ENCODE data around the gene NECTIN1. TPM values are rescaled to one million over a fixed set of nuclear protein-coding genes. Genes with fewer than 3 reads are reported as not detected.
A peak's percentile ranks its signal among the peaks of the same experiment; 100 is the strongest.

The NECTIN1 gene
- total RNA-seq (2014; rRNA removed; shearing (Covaris generic)) = 61.1 and 61.7 TPM in 2 replicates

- Histone ChIP-seq H3K4me3 (peak within 1 kb of the TSS; percentile 97), H3K27ac (peak within 1 kb of the TSS; percentile 61), H3K27me3 (no peaks in the 10 kb centered on the region), H3K9me3 (replicated peaks) (no peaks in the 10 kb centered on the region), H3K4me1 (peaks cover 10% of the 10 kb centered on the region), H3K36me3 (peaks cover 4% of the 10 kb centered on the region; the same call in 1 of the 2 replicates)
- peak; percentile 83 to 87 for DNase-seq
These were observed at the start of gene NECTIN1 for GRCh38 chr11:119728651-119729580. NECTIN1 (minus strand) TSS chr11:119729200; CDS start chr11:119728553, 647 bp downstream.

- Histone ChIP-seq H3K27me3 (no peaks in the 10 kb centered on the region), H3K4me1 (no peaks in the 10 kb centered on the region), H3K9me3 (replicated peaks) (no peaks in the 10 kb centered on the region), H3K36me3 (no peaks in the 10 kb centered on the region), H3K27ac (no peak overlapping the region), H3K4me3 (no peak overlapping the region)
- no peak for DNase-seq
These were observed 49.6 kb upstream of the NECTIN1 start for GRCh38 chr11:119778391-119779194.

GRCh38 chr11:119777940-119778339 lies 48.9 kb upstream of the NECTIN1 start:
- H3K27me3 ChIP-seq = no peaks in the 10 kb centered on the region
- no peak for DNase-seq
- no peaks in the 10 kb centered on the region for H3K36me3 ChIP-seq

GRCh38 chr11:119776651-119777050 lies 47.7 kb upstream of the NECTIN1 start:
- Histone ChIP-seq H3K4me1 (no peaks in the 10 kb centered on the region), H3K9me3 (replicated peaks) (no peaks in the 10 kb centered on the region), H3K27me3 (no peaks in the 10 kb centered on the region), H3K4me3 (no peak overlapping the region), H3K36me3 (no peaks in the 10 kb centered on the region), H3K27ac (no peak overlapping the region)
- DNase-seq = no peak

More at GRCh38 chr11:119777940-119778339, 48.9 kb upstream of the NECTIN1 start:
- H3K27ac ChIP-seq = no peak overlapping the region
- H3K9me3 ChIP-seq (replicated peaks) = no peaks in the 10 kb centered on the region
- no peaks in the 10 kb centered on the region for H3K4me1 ChIP-seq
- H3K4me3 ChIP-seq = no peak overlapping the region

- DNase-seq = no peak
- Histone ChIP-seq H3K4me3 (no peak overlapping the region), H3K4me1 (no peaks in the 10 kb centered on the region), H3K27ac (no peak overlapping the region), H3K27me3 (no peaks in the 10 kb centered on the region), H3K9me3 (replicated peaks) (no peaks in the 10 kb centered on the region), H3K36me3 (no peaks in the 10 kb centered on the region)
These were observed 47.1 kb upstream of the NECTIN1 start for GRCh38 chr11:119776031-119776636.

- Histone ChIP-seq H3K4me1 (no peaks in the 10 kb centered on the region), H3K36me3 (no peaks in the 10 kb centered on the region), H3K9me3 (replicated peaks) (no peaks in the 10 kb centered on the region), H3K27me3 (no peaks in the 10 kb centered on the region), H3K27ac (no peak overlapping the region), H3K4me3 (no peak overlapping the region)
- DNase-seq = peak; percentile 42 to 65
These were observed 45.3 kb upstream of the NECTIN1 start for GRCh38 chr11:119774172-119774763.

- DNase-seq = no peak
- Histone ChIP-seq H3K4me3 (no peak overlapping the region), H3K4me1 (no peaks in the 10 kb centered on the region), H3K27ac (no peak overlapping the region), H3K27me3 (no peaks in the 10 kb centered on the region), H3K36me3 (no peaks in the 10 kb centered on the region), H3K9me3 (replicated peaks) (no peaks in the 10 kb centered on the region)
These were observed 43.8 kb upstream of the NECTIN1 start for GRCh38 chr11:119772641-119773415.

- no peaks in the 10 kb centered on the region for H3K4me1 ChIP-seq
- H3K4me3 ChIP-seq = no peak overlapping the region
- no peak for DNase-seq
- peaks cover 3% of the 10 kb centered on the region for H3K9me3 ChIP-seq (replicated peaks)
- no peaks in the 10 kb centered on the region for H3K27me3 ChIP-seq
- no peaks in the 10 kb centered on the region for H3K36me3 ChIP-seq
- H3K27ac ChIP-seq = no peak overlapping the region
These were observed 43.1 kb upstream of the NECTIN1 start for GRCh38 chr11:119772076-119772475.

- no peak overlapping the region for H3K4me3 ChIP-seq
- H3K27ac ChIP-seq = no peak overlapping the region
- no peaks in the 10 kb centered on the region for H3K36me3 ChIP-seq
- peaks cover 4% of the 10 kb centered on the region for H3K9me3 ChIP-seq (replicated peaks)
- DNase-seq = no peak
- H3K4me1 ChIP-seq = no peaks in the 10 kb centered on the region
- H3K27me3 ChIP-seq = no peaks in the 10 kb centered on the region
These were observed 42.3 kb upstream of the NECTIN1 start for GRCh38 chr11:119771172-119771770.

GRCh38 chr11:119765628-119766027 lies 36.6 kb upstream of the NECTIN1 start:
- H3K27ac ChIP-seq = no peak overlapping the region

GRCh38 chr11:119764108-119764868 lies 35.3 kb upstream of the NECTIN1 start:
- Histone ChIP-seq H3K27ac (no peak overlapping the region), H3K27me3 (no peaks in the 10 kb centered on the region), H3K9me3 (replicated peaks) (peaks cover 4% of the 10 kb centered on the region), H3K4me3 (no peak overlapping the region), H3K4me1 (peaks cover 3% of the 10 kb centered on the region; the same call in 1 of the 2 replicates), H3K36me3 (no peaks in the 10 kb centered on the region)
- DNase-seq = peak in 1 of 2 experiments; percentile 12

More at GRCh38 chr11:119765628-119766027, 36.6 kb upstream of the NECTIN1 start:
- Histone ChIP-seq H3K4me3 (no peak overlapping the region), H3K27me3 (no peaks in the 10 kb centered on the region), H3K36me3 (no peaks in the 10 kb centered on the region), H3K4me1 (no peaks in the 10 kb centered on the region), H3K9me3 (replicated peaks) (peaks cover 4% of the 10 kb centered on the region)
- no peak for DNase-seq

- H3K4me1 ChIP-seq = peaks cover 3% of the 10 kb centered on the region
- DNase-seq = no peak
- no peak overlapping the region for H3K27ac ChIP-seq
- peaks cover 4% of the 10 kb centered on the region for H3K9me3 ChIP-seq (replicated peaks)
- H3K36me3 ChIP-seq = no peaks in the 10 kb centered on the region
- no peaks in the 10 kb centered on the region for H3K27me3 ChIP-seq
- H3K4me3 ChIP-seq = no peak overlapping the region
These were observed 34.2 kb upstream of the NECTIN1 start for GRCh38 chr11:119763071-119763728.
